Activated CD8-positive, alpha-beta memory T cell treated with anti-CD3 and anti-CD28 coated beads, Interleukin-2, amount 50 U/mL, for 1 hour (primary cell): Measurements from ENCODE around the gene CFAP46.

Experiments
- DNase-seq: peaks from one replicate; pipeline ENCODE4 v3.0.0-alpha.2; 2020; ENCODE audit errors: extremely low read depth

CFAP46 gene

DNA sequence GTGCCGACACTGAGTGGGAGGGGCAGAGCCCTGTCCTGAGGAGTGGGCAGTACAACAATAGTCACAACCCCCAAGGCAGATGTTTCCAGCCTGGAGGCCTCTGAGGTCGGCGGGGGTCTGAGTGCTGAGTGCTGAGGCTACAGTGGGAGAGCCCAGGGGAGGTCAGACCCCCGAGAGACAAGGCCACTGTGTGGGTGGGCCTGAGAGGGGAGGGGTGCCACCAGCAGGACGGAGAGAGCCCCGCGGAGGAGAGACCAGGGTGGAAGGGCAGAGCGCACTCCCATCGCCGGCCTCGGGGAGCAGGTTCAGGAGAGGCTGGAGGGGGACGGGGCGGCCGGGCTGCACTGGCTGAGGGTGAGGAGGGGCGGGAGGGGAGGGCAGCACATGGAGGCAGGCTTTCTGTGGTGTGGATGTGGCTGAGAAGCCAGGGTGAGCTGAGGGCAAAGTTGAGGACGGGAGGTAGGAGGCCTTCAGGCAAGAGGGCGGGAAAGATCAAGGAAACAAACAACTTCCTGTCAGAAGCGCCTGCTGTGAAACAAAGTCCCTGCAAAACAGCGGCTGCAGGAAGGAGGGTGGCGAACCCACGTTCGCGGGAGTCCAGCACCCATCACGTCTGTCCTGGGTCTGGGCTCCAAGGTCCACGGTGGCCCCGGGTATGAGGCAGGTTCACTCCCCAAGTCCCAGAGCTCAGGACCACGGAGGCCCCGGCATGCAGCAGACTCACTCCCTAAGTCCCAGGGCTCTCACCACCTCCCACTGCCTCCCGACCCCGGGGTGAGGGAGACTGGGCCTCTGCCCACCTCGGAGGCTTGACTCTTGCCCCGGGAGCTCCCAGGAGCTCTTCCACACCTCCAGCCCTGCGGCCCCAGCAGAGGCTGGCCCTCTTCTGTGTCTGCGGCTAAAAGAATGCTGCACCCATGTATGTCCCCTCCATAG, 79.6 kb downstream of the CFAP46 start:
- DNase-seq, result no peak

- no peak for DNase-seq
These were observed 80.4 kb downstream of the CFAP46 start for GRCh38 chr10:132861884-132862461.

DNA sequence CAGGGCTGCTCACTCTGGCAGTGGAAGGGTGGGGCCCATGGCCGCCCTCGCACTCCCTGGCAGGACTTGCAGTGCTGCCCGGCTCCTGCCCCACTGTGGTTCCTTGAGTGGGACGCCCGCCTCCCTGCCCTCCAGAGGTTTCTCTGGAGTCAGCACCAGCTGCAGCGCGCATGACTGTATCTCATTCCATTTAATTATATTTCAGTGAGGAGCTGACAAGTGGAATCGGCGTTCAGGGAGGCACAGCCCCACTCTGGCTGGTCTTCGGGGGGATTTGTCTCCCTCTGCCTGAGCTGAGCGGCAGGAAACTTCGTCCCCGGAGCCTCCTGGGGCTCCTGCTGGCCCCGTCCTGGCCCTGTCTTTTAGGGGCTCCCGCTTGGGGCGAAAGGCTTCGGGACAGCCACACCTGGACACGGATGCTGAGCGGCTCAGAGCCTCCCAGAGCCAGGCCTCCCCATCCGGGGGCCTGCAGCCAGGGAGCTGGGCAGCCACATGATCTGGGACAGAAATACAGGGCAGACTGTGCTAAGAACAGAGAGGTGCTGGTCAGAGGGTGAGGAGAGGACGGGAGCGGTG, 81.2 kb downstream of the CFAP46 start:
- DNase-seq, result no peak

DNA sequence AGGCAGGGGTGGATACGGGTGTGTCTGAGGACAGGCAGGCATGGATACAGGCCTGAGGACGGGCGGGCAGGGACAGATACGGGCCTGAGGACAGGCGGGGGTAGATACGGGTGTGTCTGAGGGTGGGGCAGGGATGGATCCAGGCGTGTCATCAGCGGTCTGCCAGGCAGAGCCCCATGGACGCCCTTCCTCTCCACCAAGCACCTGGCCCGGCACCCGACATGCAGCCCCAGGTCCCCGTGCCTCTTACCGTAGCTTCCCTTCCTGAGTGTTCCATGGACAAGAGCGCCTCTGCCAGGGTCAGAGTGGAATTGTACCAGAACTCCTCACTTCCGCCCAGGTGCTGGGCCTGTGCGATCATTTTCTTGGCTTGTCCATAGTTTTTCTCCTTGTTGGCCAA, 81.8 kb downstream of the CFAP46 start:
- no peak for DNase-seq

GRCh38 chr10:132859084-132859855, 83.1 kb downstream of the CFAP46 start:
- DNase-seq, result no peak

GRCh38 chr10:132858121-132859081, 84.0 kb downstream of the CFAP46 start:
- no peak for DNase-seq

DNA sequence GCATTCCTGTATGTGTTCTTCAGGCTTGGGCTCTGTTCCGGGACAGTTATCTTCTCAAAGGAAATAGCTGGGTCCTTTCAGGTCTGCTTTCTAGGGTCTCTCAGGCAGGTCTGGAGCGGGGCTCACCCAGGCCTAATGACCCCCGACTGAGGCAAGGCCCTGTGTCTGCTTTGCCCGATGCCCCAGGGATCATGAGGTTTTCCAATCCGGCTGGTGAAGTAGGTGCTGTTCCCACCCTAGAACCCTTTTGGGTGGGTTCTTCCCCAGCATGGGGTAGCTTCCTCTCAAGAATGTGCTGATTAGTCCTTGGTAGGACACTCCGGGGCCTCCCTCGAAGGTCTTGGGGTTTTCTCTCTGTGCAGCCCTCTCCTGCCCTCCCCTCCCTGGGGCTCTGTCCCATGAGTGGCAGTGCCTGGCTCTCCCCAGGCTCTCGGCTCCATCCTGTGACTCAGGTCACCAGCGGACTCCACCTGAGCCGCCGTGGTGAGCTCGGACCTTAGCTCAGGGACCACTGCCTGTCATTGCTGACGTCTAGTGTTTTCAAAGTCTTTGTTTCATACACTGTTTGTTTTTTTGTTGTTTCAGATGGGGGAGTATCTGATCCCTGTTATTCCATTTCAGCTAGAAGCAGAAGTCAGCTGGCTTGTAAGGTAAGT, 85.4 kb downstream of the CFAP46 start:
- DNase-seq, result no peak

GRCh38 chr10:132855889-132856288, 86.5 kb downstream of the CFAP46 start:
- no peak for DNase-seq

- DNase-seq, result no peak
These were observed 90.9 kb downstream of the CFAP46 start for GRCh38 chr10:132851451-132851850.

DNA sequence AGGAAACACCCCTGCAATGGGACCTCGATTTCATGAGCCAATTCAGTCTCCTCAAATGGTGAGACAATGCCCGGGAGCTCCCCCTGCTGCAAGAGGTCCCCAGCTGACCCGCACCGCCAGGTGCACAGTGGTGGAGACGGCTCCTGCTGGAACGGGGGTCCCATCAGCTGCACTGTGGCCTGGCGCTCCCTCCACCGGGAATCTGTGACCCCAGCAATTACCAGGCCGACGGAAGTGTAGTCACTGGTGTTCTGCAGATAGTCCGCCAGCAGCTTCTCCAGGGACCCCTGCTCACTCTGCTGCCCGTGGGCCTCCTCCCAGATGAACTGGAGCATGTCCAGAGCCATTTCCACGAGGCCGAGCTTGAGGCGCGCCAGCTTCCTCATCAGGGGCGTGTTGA, 91.5 kb downstream of the CFAP46 start:
- no peak for DNase-seq

DNA sequence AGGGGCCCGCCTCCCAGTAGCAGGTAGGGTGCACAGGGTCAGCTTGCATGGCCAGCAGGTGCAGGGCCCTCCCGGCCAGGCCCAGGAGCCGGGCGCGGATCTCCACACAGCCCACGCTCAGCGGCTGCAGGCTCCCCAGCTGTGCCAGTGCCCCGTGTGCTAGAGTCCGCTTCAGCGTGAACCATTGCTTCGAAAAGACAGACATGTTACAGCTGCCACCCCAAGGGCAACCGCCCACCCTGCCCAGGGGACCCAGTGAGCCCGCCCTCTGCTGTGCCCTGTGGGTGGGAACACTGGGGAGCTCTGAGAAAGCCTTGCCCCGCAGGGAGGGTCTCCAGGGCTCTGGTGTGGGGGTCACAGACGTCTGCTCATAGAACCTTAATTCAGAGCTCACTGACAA, 92.1 kb downstream of the CFAP46 start:
- DNase-seq, result no peak

GRCh38 chr10:132849546-132850031, 92.8 kb downstream of the CFAP46 start:
- no peak for DNase-seq

DNA sequence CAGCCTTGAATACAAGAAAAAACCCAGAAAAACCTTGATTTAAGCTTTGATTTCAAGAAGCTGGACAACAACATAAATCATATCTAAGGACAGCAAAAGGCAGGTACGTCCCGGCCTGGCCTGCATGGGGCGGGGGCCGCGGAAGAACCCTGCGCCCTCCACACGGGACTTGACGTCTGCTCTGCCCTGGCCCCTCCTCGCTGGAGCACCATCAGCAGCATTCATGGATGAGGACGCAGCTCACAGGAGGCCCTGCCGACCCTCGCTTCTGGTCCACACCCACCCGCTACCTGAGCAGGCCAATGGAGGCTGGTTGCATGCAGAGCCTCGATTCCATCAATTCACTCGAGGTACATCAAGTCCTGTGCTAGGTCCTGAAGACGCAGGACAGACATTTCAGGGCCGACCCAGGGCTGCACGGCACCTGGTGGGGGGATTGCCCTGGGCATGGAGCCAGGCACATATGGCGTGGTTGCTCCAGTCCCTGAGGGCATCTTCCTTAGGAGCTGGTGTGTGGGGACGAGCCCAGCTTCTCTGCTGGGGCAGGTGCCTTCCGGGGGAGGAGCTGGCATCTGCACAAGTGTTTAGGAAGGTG, 93.3 kb downstream of the CFAP46 start:
- DNase-seq, result no peak

- no peak for DNase-seq
These were observed 94.1 kb downstream of the CFAP46 start for GRCh38 chr10:132848291-132848701.

DNA sequence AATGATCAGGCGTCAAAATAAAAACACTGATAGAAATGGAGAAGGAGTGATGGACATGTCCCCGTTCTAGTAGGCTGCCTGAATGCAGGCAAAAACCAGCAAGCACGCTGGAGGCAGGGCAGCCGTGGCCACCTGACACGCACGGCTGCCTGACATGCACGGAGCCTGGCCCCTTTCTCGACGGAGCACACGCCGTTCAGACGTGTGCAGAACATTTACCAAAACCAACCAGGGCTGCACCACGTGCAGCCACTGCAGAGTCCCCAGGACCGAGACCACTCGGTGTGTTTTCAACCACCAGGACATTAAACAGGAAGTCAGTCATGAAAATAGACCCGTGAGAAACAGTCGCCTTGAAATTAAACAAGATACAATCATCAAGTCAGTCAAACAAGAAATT, 94.5 kb downstream of the CFAP46 start:
- DNase-seq, result no peak

GRCh38 chr10:132847416-132847777, 95.0 kb downstream of the CFAP46 start:
- DNase-seq, result no peak

- DNase-seq, result no peak
These were observed 95.5 kb downstream of the CFAP46 start for GRCh38 chr10:132846631-132847415.

DNA sequence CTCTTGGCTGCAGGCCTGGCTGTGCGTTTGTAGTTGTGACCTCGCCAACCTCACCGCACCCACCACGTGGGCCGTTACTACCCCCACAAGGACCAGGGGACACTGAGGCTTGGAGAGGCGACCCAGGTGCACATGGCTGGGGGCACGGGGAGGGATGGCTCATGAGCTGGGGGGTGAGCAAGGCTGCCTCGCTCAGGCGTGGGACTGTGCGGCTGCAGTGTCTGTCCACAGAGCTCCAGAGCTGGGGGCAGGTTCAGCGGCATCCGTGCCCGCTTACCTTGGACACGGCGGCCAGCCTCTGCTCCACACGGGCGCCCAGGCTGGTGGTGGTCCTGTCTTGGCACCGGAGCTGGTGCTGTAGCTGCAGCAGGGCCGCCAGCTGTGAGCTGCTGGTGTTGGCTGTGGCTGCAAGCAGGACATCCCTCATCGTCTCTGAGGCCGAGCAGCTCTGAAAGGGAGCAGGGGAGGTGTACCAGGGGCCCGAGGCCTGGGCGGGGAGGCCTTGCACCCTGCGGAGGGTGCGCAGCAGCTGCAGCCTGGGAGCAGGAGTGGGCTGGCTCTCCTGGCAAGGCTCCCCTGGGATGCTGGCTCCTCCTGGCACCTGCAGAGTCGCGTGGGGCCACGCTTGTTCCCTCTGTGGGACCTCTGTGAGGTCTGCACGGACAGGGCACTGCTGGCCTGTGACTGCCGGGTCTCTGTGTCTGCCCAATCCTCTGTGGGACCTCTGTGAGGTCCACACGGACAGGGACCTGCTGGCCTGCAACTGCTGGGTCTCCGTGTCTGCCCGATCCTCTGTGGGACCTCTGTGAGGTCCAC, 96.4 kb downstream of the CFAP46 start:
- no peak for DNase-seq
